UCSD-AML1 (cell line): Measurements from ENCODE around the gene POLR3GL.
A peak's percentile ranks its signal among the peaks of the same experiment; 100 is the strongest.
"Not testable (repeated sequence)": the region's sequence is repeated elsewhere in the genome, so short reads cannot be mapped to it uniquely, and the experiment has no call there.

Experiments
- DNase-seq: peaks from one replicate; lab custom pipeline; 2025; ENCODE audit not compliant: unreplicated experiment; lab: John Stamatoyannopoulos, UW

The POLR3GL gene

GRCh38 chr1:145964328-145965118, at the start of gene POLR3GL, which contains the start of gene ANKRD34A:
Gene POLR3GL, plus strand, starts transcription at chr1:145964690. Its CDS starts 10,176 bp downstream, at chr1:145974866.
Gene ANKRD34A, minus strand, starts transcription at chr1:145964575. Its CDS starts 2,816 bp downstream, at chr1:145961759.
- DNase-seq: peak; percentile 91

GRCh38 chr1:145916745-145917144, 47.7 kb upstream of the POLR3GL start:
- DNase-seq: no peak

GRCh38 chr1:145917595-145917994, 46.9 kb upstream of the POLR3GL start:
- DNase-seq: no peak

GRCh38 chr1:145918144-145918991, 46.1 kb upstream of the POLR3GL start, which contains the start of gene PEX11B:
Gene PEX11B, minus strand, starts transcription at chr1:145918717. Its CDS starts 29 bp downstream, at chr1:145918688.
- DNase-seq: peak; percentile 93

- peak; percentile 35 for DNase-seq
Measured at GRCh38 chr1:145918992-145919939, 45.2 kb upstream of the POLR3GL start.

- DNase-seq: not testable (repeated sequence)
Measured at GRCh38 chr1:145920297-145920696, 44.2 kb upstream of the POLR3GL start.

GRCh38 chr1:145922266-145922665, 42.2 kb upstream of the POLR3GL start:
- DNase-seq: no peak

GRCh38 chr1:145926686-145927062, 37.8 kb upstream of the POLR3GL start:
- DNase-seq: no peak

GRCh38 chr1:145927063-145927886, 37.2 kb upstream of the POLR3GL start, which contains the start of gene RBM8A:
Gene RBM8A, minus strand, starts transcription at chr1:145927484. Its CDS starts 58 bp downstream, at chr1:145927426.
- DNase-seq: peak; percentile 93

- DNase-seq: no peak
Measured at GRCh38 chr1:145927916-145928643, 36.4 kb upstream of the POLR3GL start.

GRCh38 chr1:145932522-145933009, 31.9 kb upstream of the POLR3GL start:
- DNase-seq: peak; percentile 18

- no peak for DNase-seq
Measured at GRCh38 chr1:145935708-145936107, 28.8 kb upstream of the POLR3GL start.

- DNase-seq: no peak
Measured at GRCh38 chr1:145936247-145936646, 28.2 kb upstream of the POLR3GL start.

GRCh38 chr1:145937436-145937835, 27.1 kb upstream of the POLR3GL start:
- DNase-seq: no peak

- no peak for DNase-seq
Measured at GRCh38 chr1:145942405-145942804, 22.1 kb upstream of the POLR3GL start.

- no peak for DNase-seq
Measured at GRCh38 chr1:145942871-145943270, 21.6 kb upstream of the POLR3GL start.

- no peak for DNase-seq
Measured at GRCh38 chr1:145944532-145944931, 20.0 kb upstream of the POLR3GL start.

- no peak for DNase-seq
Measured at GRCh38 chr1:145946477-145946986, 18.0 kb upstream of the POLR3GL start.

GRCh38 chr1:145947551-145947950, 16.9 kb upstream of the POLR3GL start:
- no peak for DNase-seq
